ENCODE data around the gene HERPUD1. TPM values are rescaled to one million over a fixed set of nuclear protein-coding genes. Genes with fewer than 3 reads are reported as not detected.
A peak's percentile ranks its signal among the peaks of the same experiment; 100 is the strongest.

Gene HERPUD1
- total and polyA plus RNA-seq, 2 of the 13 experiments (the other 11 are each of a cell fraction or from before 2014, with no cell fraction given) = 96.2 to 323 TPM

GRCh38 chr16:56932721-56933619 lies 1.0 kb downstream of the HERPUD1 start (continued):
- TF ChIP-seq TIGD3 (CRISPR knock-in tag; IDR thresholded peaks at IDR 0.05; ENCODE audit: borderline replicate concordance) (no peak), ZNF335 (CRISPR knock-in tag; IDR thresholded peaks at IDR 0.05) (peak; percentile 45; the same call in 1 of the 2 replicates), DNMT1 (CRISPR knock-in tag; IDR thresholded peaks at IDR 0.05) (no peak), TERF1 (CRISPR knock-in tag; IDR thresholded peaks at IDR 0.05) (no peak), MIER2 (CRISPR knock-in tag; IDR thresholded peaks at IDR 0.05) (0 out of 2 replicates have a peak, but pooled peaks have one; percentile 50), RFXAP (CRISPR knock-in tag; IDR thresholded peaks at IDR 0.05; ENCODE audit: borderline replicate concordance) (no peak), YEATS2 (CRISPR knock-in tag; IDR thresholded peaks at IDR 0.05; ENCODE audit: borderline replicate concordance) (peak; percentile 53; the same call in 1 of the 2 replicates), IRF2 (CRISPR knock-in tag; IDR thresholded peaks at IDR 0.05) (no peak; the same call in 1 of the 2 replicates), ERF (CRISPR knock-in tag; IDR thresholded peaks at IDR 0.05) (peak; percentile 91), NCOA5 (CRISPR knock-in tag; IDR thresholded peaks at IDR 0.05) (no peak), ZNF761 (CRISPR knock-in tag; conservative IDR thresholded peaks at IDR 0.05) (0 out of 2 replicates have a peak, but pooled peaks have one; percentile 15), GABPA (IDR thresholded peaks at IDR 0.05; ENCODE audit: low read depth, low read length) (no peak), GABPA (CRISPR knock-in tag; IDR thresholded peaks at IDR 0.05; ENCODE audit: low read depth) (peak; percentile 60; the same call in 1 of the 2 replicates), ZNF260 (CRISPR knock-in tag; IDR thresholded peaks at IDR 0.05; ENCODE audit: borderline replicate concordance, low read depth) (no peak), MTERF4 (CRISPR knock-in tag; IDR thresholded peaks at IDR 0.05) (peak; percentile 83), ZSCAN20 (CRISPR knock-in tag; IDR thresholded peaks at IDR 0.05; ENCODE audit: borderline replicate concordance) (no peak), FOXP4 (CRISPR knock-in tag; IDR thresholded peaks at IDR 0.05) (peak; percentile 86)
